ENCODE results near the gene PEX5L. TPM values are rescaled to one million over a fixed set of nuclear protein-coding genes. Genes with fewer than 3 reads are reported as not detected.

The PEX5L gene
- total and polyA plus RNA-seq, 12 donors, result 0.03 to 1.1 (median 0.16) TPM; not detected in 3

GRCh38 chr3:180040966-180041365, 4.2 kb upstream of the PEX5L start:
- H3K27me3 ChIP-seq, result peaks cover 23% of the 10 kb centered on the region
- intact Hi-C loops (cut with DNase I), result no loop called here
- H3K4me3 ChIP-seq, result no peak overlapping the region
- no peaks in the 10 kb centered on the region for H3K4me1 ChIP-seq (replicated peaks in 1 of 2)
- H3K36me3 ChIP-seq (replicated peaks in 1 of 2), result no peaks in the 10 kb centered on the region
- H3K27ac ChIP-seq, result no peak overlapping the region
- DNase-seq, result no peak
- WGBS, 4 donors, result 51 to 67% (median 54%) methylated on average over 4 of the region's 4 CpGs
- TF ChIP-seq CTCF (IDR thresholded peaks at IDR 0.05) (no peak), POLR2A (IDR thresholded peaks at IDR 0.05) (no peak)
- H3K9me3 ChIP-seq (replicated peaks in 1 of 3), result no peaks in the 10 kb centered on the region

GRCh38 chr3:180036092-180036670, 556 bp downstream of the PEX5L start:
- H3K9me3 ChIP-seq (replicated peaks in 1 of 3), result no peaks in the 10 kb centered on the region
- no peak overlapping the region for H3K27ac ChIP-seq
- TF ChIP-seq CTCF (IDR thresholded peaks at IDR 0.05), result no peak
- TF ChIP-seq POLR2A (IDR thresholded peaks at IDR 0.05), result no peak
- no peaks in the 10 kb centered on the region for H3K36me3 ChIP-seq (replicated peaks in 1 of 2)
- intact Hi-C loops (cut with DNase I), result no loop called here
- WGBS, 4 donors, result 1 to 4% (median 1%) methylated on average over 15 to 16 of the region's 16 CpGs
- DNase-seq, result no peak
- no peaks in the 10 kb centered on the region for H3K4me1 ChIP-seq (replicated peaks in 1 of 2)
- H3K4me3 ChIP-seq, result peak overlapping the region in 1 of 4 donors; percentile 47
- H3K27me3 ChIP-seq, result peaks cover 39% of the 10 kb centered on the region

GRCh38 chr3:180026997-180027396, 9.7 kb downstream of the PEX5L start:
- Histone ChIP-seq H3K36me3 (replicated peaks in 1 of 2) (no peaks in the 10 kb centered on the region), H3K27me3 (no peaks in the 10 kb centered on the region), H3K4me3 (no peak overlapping the region), H3K4me1 (replicated peaks in 1 of 2) (no peaks in the 10 kb centered on the region), H3K27ac (no peak overlapping the region), H3K9me3 (replicated peaks in 1 of 3) (no peaks in the 10 kb centered on the region)
- 73 to 91% (median 81%) methylated on average over 1 to 2 of the region's 2 CpGs for WGBS, 4 donors
- intact Hi-C loops (cut with DNase I), result no loop called here
- DNase-seq, result no peak
- TF ChIP-seq CTCF (IDR thresholded peaks at IDR 0.05) (no peak), POLR2A (IDR thresholded peaks at IDR 0.05) (no peak)

GRCh38 chr3:180018543-180018942, 18.2 kb downstream of the PEX5L start:
- H3K4me3 ChIP-seq, result no peak overlapping the region
- intact Hi-C loops (cut with DNase I), result no loop called here
- H3K9me3 ChIP-seq (replicated peaks in 1 of 3), result no peaks in the 10 kb centered on the region
- WGBS, 4 donors, result 43 to 56% (median 51%) methylated on average over 5 of the region's 5 CpGs
- no peaks in the 10 kb centered on the region for H3K36me3 ChIP-seq (replicated peaks in 1 of 2)
- no peak overlapping the region for H3K27ac ChIP-seq
- H3K4me1 ChIP-seq (replicated peaks in 1 of 2), result no peaks in the 10 kb centered on the region
- no peaks in the 10 kb centered on the region for H3K27me3 ChIP-seq
- no peak for TF ChIP-seq POLR2A (IDR thresholded peaks at IDR 0.05)
- no peak for TF ChIP-seq CTCF (IDR thresholded peaks at IDR 0.05)
- no peak for DNase-seq

All from adrenal gland (tissue), 12 donors.